Measurements from ENCODE around the gene MYBBP1A. TPM values are rescaled to one million over a fixed set of nuclear protein-coding genes. Genes with fewer than 3 reads are reported as not detected.

Gene MYBBP1A
- total RNA-seq, 2 donors from 2014 or later: 28.1 to 41.6 TPM

DNA sequence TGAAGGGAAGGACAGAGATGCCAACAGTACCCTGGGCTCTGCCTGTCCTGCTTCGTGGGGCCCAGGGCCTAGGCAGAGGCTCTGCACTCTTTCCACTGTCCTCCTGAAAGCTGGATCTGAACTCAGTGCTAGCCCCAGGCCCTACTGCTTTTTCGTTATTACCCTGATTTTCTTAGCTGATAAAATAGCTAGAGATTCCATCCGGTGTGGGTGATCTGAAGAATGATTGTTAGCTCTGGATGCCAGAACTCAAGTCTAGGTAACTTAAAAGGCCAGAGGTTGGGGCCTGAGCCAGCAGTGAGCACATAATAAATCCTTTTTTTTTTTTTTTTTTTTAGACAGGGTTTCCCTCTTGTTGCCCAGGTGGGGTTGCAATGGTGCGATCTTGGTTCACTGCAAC lies 1.8 kb upstream of the MYBBP1A start:
- ATAC-seq (no peak), DNase-seq (no peak)
- intact Hi-C loops (cut with DNase I, micrococcal nuclease): no loop called here

GRCh38 chr17:4555873-4556759 lies 932 bp upstream of the MYBBP1A start:
- no peak for ATAC-seq
- intact Hi-C loops (cut with DNase I, micrococcal nuclease): no loop called here
- DNase-seq: no peak

GRCh38 chr17:4554441-4554996 lies 665 bp downstream of the MYBBP1A start:
- ATAC-seq: peak; percentile 11
- intact Hi-C loops (cut with DNase I, micrococcal nuclease): no loop called here
- no peak for DNase-seq

DNA sequence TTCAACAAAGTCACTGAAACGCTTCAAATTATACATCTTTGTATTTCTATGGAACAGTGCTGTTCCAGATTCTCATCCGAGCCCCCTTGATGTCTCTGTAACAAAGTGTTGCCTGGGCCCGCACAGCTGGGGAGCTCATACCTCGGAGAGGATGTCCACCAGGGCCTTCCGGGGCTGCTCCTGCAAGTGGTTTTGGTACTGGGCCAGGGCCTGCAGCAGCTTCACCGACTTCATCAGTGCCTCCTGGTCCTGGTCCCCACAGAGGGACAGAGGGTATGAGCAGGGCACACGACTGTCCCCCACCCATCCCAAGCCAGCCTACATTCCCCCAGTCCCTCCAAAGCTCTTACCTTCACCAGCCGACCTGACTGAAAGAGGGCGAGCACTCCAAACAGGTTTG lies 1.5 kb downstream of the MYBBP1A start:
- DNase-seq: no peak
- ATAC-seq: no peak
- intact Hi-C loops (cut with DNase I, micrococcal nuclease): no loop called here

DNA sequence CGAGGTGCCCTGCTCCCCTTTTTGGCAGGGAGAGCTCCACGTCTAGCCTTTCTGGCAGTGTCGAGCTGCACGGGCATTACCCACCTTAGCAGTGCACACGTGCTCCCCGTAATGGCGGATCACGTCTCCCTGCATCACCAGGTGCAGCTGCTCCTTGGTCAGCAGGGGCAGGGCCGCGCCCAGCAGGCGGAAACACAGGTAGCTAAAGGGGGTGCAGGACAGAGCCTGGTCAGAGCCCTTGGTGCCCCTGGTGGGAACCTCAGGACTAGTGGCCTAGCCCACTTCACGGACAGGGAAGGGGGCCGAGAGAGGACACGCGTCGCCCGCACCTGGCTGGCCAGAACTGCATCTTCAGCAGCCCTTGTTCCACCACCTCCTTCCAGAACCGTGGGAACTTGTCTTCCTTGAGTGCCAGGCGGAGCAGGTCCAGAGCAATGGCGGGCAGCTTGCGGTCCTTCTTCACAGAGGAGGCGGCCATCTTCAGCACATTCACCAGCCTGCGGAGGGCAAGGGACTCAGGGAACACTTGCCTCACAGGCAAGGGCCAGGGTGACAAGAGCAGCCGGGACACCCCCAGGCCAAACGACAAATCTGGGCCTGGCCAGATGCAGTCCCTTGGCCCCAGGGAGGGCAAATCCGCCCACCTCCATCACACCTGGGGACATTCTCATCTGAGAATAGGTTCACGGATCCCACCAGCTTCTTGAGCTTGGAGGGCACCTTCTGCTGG lies 3.2 kb downstream of the MYBBP1A start:
- intact Hi-C loops (cut with DNase I, micrococcal nuclease): no loop called here
- no peak for DNase-seq

GRCh38 chr17:4551141-4551540 lies 4.0 kb downstream of the MYBBP1A start:
- DNase-seq (no peak), ATAC-seq (no peak)
- intact Hi-C loops (cut with DNase I, micrococcal nuclease): no loop called here

More for the DNA sequence above, 3.2 kb downstream of the MYBBP1A start:
- ATAC-seq: no peak

- no peak for ATAC-seq
- intact Hi-C loops (cut with DNase I, micrococcal nuclease): no loop called here
Measured at GRCh38 chr17:4550534-4551039, 4.6 kb downstream of the MYBBP1A start.

GRCh38 chr17:4549781-4550533 lies 5.2 kb downstream of the MYBBP1A start:
- intact Hi-C loops (cut with DNase I, micrococcal nuclease): no loop called here
- DNase-seq (no peak), ATAC-seq (no peak)

More at GRCh38 chr17:4550534-4551039, 4.6 kb downstream of the MYBBP1A start:
- no peak for DNase-seq

- intact Hi-C loops (cut with DNase I, micrococcal nuclease): no loop called here
- no peak for ATAC-seq
- no peak for DNase-seq
Measured at GRCh38 chr17:4548721-4549531, 6.3 kb downstream of the MYBBP1A start.

GRCh38 chr17:4548061-4548461 lies 7.1 kb downstream of the MYBBP1A start:
- DNase-seq (no peak), ATAC-seq (no peak)
- intact Hi-C loops (cut with DNase I, micrococcal nuclease): no loop called here

- intact Hi-C loops (cut with DNase I, micrococcal nuclease): no loop called here
- no peak for ATAC-seq
Measured at GRCh38 chr17:4547118-4547906, 7.9 kb downstream of the MYBBP1A start.

DNA sequence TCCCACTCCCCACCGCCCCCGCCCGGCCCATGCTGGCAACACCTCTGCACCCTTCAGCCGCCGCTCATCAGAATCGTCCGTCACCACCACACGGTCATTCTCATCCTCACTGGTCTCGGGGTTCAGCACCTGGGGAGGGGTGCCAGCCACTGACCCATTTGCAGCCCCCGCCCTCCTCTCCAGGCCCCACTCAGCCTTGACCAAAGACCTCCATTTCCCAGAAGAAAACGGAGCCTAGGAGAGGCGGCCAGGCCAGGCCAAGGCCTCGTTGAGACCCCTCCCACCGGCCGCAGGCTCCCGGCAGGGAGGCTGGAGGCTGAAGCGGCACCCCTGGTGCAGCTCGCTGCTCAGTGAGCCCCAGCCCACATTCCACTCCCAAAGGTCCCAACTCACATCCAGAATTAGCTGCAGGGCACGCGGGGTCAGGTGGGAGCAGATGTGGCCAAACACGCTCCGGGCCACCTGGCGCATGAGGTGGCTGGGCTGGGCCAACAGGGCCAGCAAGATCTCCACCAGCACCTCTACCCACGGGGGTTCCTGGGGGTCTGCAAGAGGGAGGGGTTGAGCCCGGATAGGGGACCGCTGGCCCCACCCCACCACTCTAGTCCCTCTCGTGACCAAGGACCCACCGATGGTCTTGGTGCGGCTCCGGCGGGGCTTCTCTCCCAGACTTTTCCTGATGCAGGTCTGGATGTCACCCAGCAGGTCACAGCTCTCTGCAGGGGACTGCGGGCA lies 9.8 kb downstream of the MYBBP1A start:
- intact Hi-C loops (cut with DNase I, micrococcal nuclease): no loop called here
- DNase-seq (no peak), ATAC-seq (no peak)

More at GRCh38 chr17:4547118-4547906, 7.9 kb downstream of the MYBBP1A start:
- DNase-seq: no peak

DNA sequence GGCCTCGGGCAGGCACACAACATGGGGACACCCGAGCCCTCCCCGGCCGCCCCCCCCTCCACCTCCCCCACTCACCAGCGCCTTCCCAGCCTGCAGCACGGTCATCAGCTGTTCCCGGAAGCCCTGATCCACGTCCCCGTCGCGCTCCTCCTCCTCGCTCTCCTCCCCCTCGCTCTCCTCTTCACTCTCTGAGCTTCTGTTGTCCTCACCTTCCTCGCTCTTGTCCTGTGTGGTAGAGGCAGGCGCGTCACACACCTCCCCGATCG lies 10.3 kb downstream of the MYBBP1A start:
- intact Hi-C loops (cut with DNase I, micrococcal nuclease): no loop called here
- ATAC-seq: no peak
- no peak for DNase-seq

DNA sequence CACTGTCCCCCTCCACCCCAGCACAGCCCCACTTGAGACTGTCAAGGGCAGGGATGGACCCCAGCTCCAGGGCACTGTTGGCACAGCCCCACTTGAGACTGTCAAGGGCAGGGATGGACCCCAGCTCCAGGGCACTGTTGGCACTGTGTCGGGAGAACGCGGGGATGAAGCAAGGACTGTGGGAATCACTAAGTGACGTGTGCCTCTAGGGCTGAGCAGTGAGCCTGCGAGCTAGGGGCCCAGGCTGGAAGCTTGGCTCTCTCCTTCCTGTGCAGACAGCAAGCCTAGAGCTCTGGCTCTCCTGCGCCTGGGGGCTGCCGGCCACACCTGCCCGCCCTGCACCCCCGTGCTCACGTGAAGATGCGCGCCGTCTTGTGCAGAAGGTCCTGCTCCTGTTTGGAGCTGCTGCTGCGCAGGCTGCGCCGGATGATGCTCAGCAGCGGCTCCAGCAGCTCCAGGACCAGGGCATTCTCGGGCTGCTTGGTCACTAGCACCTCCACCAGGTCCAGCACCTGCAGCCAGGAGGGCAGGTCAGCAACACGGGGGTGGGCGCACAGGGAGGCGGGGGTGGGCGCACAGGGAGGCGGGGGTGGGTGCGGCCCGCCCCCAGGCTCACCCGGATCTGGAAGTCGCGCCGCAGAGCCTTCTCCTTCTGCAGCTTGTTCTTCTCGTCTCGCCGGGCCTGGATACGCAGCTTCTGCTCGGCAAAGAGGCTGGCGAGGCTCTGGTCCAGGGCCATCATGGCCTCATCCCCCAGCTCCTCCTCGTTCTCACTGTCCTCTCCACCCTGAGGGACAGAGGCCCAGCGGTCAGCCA lies 10.8 kb downstream of the MYBBP1A start:
- ATAC-seq: no peak
- no peak for DNase-seq
- intact Hi-C loops (cut with DNase I, micrococcal nuclease): no loop called here

- DNase-seq (no peak), ATAC-seq (no peak)
- intact Hi-C loops (cut with DNase I, micrococcal nuclease): no loop called here
Measured at GRCh38 chr17:4543557-4544026, 11.6 kb downstream of the MYBBP1A start.

DNA sequence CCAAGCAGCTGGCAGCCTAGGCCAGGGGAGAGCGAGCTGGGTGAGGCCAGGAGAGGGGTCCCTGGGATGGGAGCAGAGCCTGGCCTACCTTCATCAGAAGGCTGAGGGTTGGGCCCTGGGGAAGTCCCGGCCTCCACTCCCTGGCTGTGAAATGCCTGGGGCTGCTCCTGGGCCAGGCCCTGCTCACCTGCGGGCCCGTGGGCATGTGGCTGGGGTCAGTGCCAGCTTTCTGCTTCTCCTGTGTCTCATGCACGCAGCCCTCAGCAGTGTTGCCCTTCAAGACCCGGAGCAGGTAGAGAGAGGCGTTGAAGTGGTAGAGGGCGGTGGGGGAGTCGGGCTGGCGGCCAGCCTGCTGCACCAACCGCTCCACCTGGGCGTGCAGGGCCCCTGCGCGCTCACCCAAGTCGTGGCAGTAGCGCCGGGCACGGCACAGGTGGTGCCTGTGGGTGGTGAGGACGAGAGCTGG lies 12.4 kb downstream of the MYBBP1A start:
- intact Hi-C loops (cut with DNase I, micrococcal nuclease): no loop called here
- DNase-seq (no peak), ATAC-seq (no peak)

Measured in left colon (tissue), 2 donors.